Activated CD4-positive, alpha-beta T cell treated with anti-CD3 and anti-CD28 coated beads for 4 hours (primary cell): ENCODE results near the gene PLEKHJ1.
A peak's percentile ranks its signal among the peaks of the same experiment; 100 is the strongest.

Experiments
- DNase-seq, 2 donors: peaks; one replicate each; pipeline ENCODE4 v3.0.0-alpha.2; 2020

Gene PLEKHJ1

DNA sequence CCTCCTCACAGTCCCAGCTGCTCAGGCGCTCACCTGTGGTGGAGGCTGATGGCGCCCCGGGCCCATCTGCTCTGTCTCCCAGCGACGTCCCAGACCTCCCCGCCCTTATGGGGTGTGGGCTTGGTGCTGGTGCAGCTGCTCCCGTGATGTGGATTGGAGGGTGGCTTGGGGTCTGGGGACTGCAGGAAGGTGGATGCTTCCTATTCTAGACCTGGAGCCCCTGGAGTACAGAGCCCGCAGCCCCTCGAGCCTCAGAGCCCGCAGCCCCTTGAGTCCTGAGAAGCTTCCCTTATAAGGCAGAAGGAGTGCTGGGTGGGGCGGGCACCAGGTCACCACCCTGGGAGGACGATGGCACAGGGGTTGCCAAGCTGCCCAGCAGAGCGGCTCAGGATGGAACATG lies 40.8 kb downstream of the PLEKHJ1 start:
- no peak for DNase-seq

GRCh38 chr19:2194513-2195078 lies 41.5 kb downstream of the PLEKHJ1 start:
- no peak for DNase-seq

DNA sequence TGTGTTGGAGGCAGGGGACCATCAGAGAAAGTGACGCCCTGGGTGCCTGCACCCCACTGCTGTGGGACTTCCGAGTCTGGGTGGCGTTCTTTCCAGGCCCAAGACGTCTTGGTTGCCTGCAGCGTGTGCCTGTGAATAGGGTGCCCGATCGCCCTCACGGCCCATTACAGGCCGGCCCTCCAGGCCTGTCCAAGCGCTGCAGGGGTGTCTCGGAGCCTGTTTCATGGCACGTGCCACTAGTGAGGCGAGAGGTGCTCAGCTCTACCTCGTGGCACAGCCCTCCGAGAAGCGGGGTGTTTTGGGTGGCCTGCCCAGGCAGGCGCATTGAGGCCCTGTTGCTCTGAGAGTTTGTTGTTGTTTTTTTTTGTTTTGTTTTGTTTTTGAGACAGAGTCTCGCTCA lies 42.3 kb downstream of the PLEKHJ1 start:
- DNase-seq, result no peak

DNA sequence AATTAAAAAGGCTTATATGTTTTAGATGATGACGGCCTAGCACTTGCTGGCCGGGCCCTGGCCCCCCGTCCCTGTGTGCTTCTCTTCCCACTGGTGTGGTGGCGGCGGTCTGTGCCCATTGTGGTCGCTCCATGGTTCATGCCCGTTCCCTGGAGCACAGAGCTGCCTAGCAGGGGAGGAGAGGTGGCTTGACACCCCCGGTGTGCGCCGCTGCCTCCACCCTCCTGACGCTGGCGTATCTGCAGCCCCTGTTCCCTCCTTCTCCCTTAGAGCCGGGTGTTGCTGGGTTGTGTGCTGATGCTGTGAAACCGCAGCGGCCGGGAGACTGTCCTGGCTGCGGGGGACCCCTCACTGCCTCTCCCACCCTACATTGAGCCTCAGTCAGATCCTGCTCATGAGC lies 43.3 kb downstream of the PLEKHJ1 start:
- DNase-seq, result no peak

- DNase-seq, result no peak
These were observed 44.4 kb downstream of the PLEKHJ1 start for GRCh38 chr19:2191456-2192310.

GRCh38 chr19:2190848-2191455 lies 45.2 kb downstream of the PLEKHJ1 start:
- DNase-seq, result no peak

DNA sequence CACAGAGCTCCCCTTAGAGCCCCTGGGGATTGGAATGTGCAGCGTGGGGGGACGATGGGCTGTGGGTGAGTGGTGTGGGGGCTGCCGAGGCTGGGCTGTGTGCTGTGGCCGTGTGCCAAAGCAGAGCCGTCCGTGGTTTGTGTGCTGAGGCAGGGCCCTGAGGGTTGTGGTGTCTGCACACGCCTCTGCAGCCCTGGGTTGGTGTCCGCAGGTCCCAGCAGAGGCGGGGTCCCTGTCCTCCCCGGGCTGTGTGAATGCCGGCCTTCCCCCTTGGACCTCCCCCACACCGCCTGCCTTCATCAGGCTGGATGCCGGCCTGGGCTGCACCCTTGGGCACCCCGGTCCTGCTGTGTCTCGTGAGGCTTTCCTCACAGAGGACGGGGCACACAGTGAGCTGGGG lies 46.2 kb downstream of the PLEKHJ1 start:
- DNase-seq, result no peak

DNA sequence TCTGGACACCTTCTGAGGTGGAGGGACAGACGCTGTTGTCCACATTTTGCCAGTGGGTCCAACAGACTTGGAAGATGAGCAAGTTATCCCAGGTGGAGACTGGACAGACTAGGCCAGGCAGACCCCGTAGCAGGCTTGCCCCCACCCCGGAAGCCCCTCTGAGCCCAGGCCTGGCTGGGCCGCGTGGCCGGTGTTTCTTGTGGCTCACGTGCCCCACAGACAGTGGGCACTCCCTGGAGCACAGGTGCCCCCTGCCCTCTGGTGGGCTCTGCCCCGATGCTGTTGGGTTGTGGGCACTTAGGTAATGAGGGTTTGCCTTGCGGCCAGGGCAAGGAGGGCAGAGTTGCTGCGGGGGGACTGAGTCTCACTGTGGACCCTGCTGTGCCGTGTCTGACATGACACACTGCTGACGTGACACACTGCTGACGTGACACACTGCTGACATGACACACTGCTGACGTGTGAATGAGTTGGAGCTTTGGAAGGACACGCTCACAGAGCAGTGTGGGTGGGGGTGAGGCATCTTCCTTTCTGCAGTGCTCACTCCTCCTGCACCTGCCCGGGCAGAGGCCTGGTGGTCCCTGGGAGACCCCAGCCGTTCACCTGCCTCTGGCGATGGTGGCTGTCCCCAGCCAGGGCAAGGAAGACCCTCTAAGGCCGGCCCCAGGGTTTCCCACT lies 47.3 kb downstream of the PLEKHJ1 start:
- DNase-seq, result peak; percentile 15 to 29

GRCh38 chr19:2187159-2187558 lies 49.0 kb downstream of the PLEKHJ1 start:
- no peak for DNase-seq

DNA sequence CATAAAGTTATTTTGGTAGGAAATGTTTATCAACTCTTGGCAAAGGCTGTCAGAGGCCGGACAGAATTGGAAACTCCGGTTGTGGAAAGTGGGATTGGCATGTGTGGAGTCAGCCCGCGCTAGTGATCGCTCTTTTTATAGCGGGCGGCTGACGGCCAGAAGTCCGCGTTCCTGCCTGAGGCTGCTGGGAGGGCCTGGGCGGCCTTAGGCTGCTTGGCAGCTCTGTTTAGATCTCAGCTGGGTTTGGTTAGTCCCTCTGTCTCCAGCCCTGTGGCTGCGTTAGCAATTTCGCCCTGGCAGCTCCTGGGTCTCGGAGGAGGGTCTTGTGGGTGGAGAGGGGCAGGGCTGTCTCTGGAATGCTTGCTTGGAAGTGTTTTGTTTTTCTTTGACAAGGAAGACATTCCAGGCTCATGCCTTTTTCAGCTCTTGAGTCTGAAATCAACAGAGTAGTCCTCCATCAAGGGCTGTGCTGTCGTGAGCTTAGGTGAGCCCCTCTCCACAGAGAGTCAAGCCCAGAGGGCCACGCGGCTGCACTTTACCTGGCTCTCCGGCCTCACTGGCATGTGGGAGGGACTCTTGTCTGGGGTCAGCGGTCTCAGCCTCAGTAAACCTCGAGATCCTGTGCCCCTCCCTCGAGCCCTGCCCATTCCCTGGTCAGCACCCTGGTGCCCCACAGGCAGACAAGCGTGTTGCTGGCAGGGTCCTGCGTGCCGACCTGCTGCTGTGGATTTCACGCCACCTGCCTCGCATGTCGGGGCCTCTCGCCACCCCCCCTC lies 49.9 kb downstream of the PLEKHJ1 start:
- DNase-seq, result no peak

DNA sequence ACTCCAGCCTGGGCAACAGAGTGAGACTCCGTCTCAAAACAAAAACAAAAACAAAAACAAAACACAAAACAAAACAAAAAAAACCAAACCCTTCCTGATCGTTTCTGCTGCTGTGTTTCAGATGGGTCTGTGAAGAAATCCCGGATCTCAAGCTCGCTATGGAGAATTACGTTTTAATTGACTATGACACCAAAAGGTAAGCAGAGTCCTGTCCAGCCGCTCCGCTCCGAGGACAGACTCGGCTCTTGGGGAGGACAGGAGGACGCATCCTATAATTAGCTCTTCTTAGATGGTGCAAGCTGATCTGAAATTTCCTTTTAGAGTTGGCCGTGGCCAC lies 50.4 kb downstream of the PLEKHJ1 start:
- no peak for DNase-seq

GRCh38 chr19:2184422-2184975 lies 51.6 kb downstream of the PLEKHJ1 start:
- no peak for DNase-seq
